DMS114 treated with DMSO at 0.1 percent for 48 hours (cell line): ENCODE results near the gene CLCA1.

Source experiments
- DNase-seq: peaks from one replicate; lab custom pipeline; 2025; ENCODE audit not compliant: unreplicated experiment; lab: John Stamatoyannopoulos, UW

Gene CLCA1

DNA sequence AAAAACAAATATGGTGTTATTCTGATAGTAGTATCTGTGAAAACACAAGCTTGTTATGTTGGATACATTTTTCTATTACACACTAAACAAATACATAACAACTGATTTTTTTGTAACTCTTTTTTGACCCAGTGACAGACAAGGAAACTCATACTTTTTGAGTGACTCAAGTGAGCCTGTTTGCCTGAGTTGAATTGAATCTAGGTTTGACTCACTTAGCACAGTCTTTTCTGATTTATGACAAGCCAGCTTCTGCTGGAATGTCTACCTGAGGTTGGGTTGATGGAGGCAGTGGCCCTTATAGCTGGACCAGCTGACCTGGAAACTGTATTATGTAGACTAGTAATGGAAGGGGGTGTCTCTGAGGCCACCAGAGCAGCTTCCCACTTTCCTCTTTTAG, 73.9 kb downstream of the CLCA1 start:
- DNase-seq = no peak

DNA sequence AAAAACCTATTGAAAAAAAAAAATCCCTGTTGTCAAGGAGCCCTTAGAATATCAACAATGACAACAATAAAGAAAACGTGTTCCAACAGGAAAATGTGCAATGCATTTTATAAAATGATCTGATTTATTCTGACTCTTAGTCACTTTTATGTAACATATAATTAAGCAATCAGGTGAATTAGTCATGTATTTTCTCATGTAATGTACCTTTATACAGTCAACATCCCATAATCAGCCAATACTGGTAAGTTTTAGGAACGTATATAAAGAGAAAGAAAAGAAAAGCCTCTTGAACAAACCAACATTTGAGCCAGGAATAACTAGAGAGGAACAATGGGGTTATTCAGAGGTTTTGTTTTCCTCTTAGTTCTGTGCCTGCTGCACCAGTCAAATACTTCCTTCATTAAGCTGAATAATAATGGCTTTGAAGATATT, 78.1 kb downstream of the CLCA1 start, which contains the start of gene CLCA4:
Gene CLCA4 (plus strand): TSS at position 292 of the 435 bp plus-strand sequence. CDS start 42 bp downstream, at position 334.
- DNase-seq = no peak

DNA sequence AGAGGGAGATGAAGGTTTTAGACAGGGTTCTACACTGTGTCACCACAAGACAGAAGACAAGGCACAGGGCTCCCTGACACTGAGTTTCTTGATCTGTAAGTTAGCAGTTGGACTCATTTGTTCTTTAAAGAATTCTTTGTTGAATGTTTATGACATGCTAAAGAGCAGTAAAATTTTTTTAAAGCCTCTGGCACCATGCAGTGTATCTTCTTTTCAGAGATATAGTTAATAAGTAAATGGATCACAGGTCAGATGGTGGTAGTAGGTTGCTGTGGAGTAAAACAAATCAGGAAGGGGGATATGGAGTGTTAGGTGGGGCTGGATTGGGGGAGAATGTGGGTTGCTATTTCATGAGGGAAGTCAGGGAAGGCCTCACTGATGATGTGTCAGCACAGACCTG, 80.1 kb downstream of the CLCA1 start:
- no peak for DNase-seq
